Hair follicle dermal papilla cell (primary cell): ENCODE measurements around the gene PNMA8B. TPM values are rescaled to one million over a fixed set of nuclear protein-coding genes. Genes with fewer than 3 reads are reported as not detected.

ENCODE experiments used
- total RNA-seq: library from RNA; depleted of rRNA; stranded (reverse); fragments of >200 nt; gene quantifications from 2 replicates; pipeline ENCODE4 v1.2.3, GENCODE V29; 2012

The PNMA8B gene, protein sequence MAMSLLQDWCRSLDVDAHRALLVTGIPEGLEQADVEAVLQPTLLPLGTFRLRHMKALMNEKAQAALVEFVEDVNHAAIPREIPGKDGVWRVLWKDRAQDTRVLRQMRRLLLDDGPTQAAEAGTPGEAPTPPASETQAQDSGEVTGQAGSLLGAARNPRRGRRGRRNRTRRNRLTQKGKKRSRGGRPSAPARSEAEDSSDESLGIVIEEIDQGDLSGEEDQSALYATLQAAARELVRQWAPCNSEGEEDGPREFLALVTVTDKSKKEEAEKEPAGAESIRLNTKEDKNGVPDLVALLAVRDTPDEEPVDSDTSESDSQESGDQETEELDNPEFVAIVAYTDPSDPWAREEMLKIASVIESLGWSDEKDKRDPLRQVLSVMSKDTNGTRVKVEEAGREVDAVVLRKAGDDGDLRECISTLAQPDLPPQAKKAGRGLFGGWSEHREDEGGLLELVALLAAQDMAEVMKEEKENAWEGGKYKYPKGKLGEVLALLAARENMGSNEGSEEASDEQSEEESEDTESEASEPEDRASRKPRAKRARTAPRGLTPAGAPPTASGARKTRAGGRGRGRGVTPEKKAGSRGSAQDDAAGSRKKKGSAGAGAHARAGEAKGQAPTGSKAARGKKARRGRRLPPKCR
- total RNA-seq, result 1.1 and 2.9 TPM in 2 replicates

DNA sequence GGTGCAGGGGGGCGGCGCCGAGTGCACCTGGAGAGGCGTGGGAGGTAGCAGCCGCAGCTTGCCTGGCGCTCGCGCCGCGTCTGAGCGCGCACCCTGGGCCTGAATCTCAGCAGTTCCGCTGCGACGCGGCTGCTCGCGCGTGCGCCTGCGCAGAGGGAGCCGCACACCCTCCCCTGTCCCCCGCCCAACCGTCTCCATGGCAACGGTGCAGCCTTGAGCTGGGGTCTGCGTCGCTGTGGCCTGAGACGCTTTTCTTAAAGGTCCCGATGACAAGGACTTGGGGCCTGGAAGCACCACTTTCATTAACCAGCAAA, at the start of gene PNMA8B:
Gene PNMA8B (minus strand): TSS at position 82 of the 314 bp plus-strand sequence. CDS start 402 bp downstream, outside the sequence.

DNA sequence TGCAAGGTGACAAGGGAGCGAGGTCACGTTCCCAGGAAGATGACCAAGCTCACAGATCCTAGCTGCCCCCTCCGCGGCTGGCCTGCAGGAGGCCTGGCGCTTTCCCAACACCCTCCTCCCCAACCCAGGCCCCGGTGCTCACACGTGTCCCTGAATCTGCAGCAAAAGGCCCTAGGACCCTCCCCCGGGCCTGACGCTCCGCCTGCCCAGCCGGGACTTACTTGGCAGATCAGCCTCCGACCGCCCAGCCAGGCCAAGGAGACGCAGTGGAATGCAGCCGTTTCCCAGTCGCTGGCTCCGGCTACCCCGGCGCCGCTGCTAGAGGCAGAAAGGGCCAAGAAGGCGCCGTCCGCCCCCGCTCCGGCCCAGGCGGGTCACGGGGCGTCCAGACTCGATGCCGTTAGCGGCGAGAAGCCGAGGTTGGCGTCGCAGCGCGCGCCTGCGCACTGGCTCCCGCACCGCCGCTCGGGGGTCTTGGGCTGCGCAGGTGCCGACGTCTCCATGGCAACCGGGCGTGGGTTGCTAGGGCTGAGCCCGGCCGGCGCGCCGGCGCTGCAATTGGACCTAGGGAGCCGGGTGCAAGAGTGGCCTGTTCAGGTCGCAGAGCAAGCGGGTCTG, 24.4 kb downstream of the PNMA8B start, which contains the start of gene PNMA8A:
Gene PNMA8A (minus strand): TSS at position 448 of the 618 bp plus-strand sequence. CDS start 528 bp downstream, outside the sequence.

Other genes starting within 250 kb of the PNMA8B start
- gene HIF3A, start 198.8 kb downstream of the PNMA8B start, total RNA-seq, result 0.12 and 1.8 TPM in 2 replicates
- 65.5 and 84.9 TPM in 2 replicates for gene PPP5C, start 148.8 kb downstream of the PNMA8B start, total RNA-seq
- 12.8 and 27.4 TPM in 2 replicates for gene CCDC8, start 82.3 kb downstream of the PNMA8B start, total RNA-seq
- gene PNMA8C, start 66.9 kb downstream of the PNMA8B start, total RNA-seq, result not detected in 2 replicates
- 0.36 and 8.9 TPM in 2 replicates for gene PNMA8A, start 24.3 kb downstream of the PNMA8B start, total RNA-seq
- 195 and 218 TPM in 2 replicates for gene CALM3, start 105.5 kb upstream of the PNMA8B start, total RNA-seq
- 6.7 and 11.8 TPM in 2 replicates for gene PTGIR, start 129.2 kb upstream of the PNMA8B start, total RNA-seq
- gene GNG8, start 140.3 kb upstream of the PNMA8B start, total RNA-seq, result not detected in 2 replicates
- gene DACT3, start 165.3 kb upstream of the PNMA8B start, total RNA-seq, result 9.7 and 10.7 TPM in 2 replicates
- 12.2 and 12.6 TPM in 2 replicates for gene PRKD2, start 221.2 kb upstream of the PNMA8B start, total RNA-seq